CD8-positive, alpha-beta memory T cell (primary cell): Measurements from ENCODE around the gene EHMT2. TPM values are rescaled to one million over a fixed set of nuclear protein-coding genes. Genes with fewer than 3 reads are reported as not detected.

Experiments
- CTCF ChIA-PET: fragments of 350-600 bp; sonication (Branson Sonifier 250); formaldehyde crosslinking; loops from one replicate; lab custom pipeline; 2021; ENCODE audit warnings: antibody characterized with exemption; lab: Charles Lee
- POLR2A ChIA-PET: fragments of 350-600 bp; sonication (Branson Sonifier 250); formaldehyde crosslinking; loops from one replicate; lab custom pipeline; 2021; ENCODE audit warnings: antibody characterized with exemption; lab: Charles Lee
- DNase-seq, 5 donors: peaks; one replicate each; pipeline versions ENCODE4 v3.0.0 to v3.0.0-alpha.2; 2020 to 2022; ENCODE audit warnings: mixed read lengths in 1 of 5
- H3K27ac ChIP-seq: one replicate; pipeline ENCODE4 v1.7.0; 2013; ENCODE audit warnings: low read depth, mild to moderate bottlenecking, low read length, moderate library complexity
- H3K27me3 ChIP-seq: 2 replicates; pipeline ENCODE4 v1.7.0; 2013; ENCODE audit warnings: low read length, mild to moderate bottlenecking; ENCODE audit not compliant: insufficient read depth, poor library complexity, severe bottlenecking
- H3K36me3 ChIP-seq: 2 replicates; pipeline ENCODE4 v1.7.0; 2013; ENCODE audit warnings: mild to moderate bottlenecking, low read length, moderate library complexity; ENCODE audit not compliant: insufficient read depth
- H3K4me1 ChIP-seq: 2 replicates; pipeline ENCODE4 v1.7.0; 2013; ENCODE audit warnings: mild to moderate bottlenecking, low read length, moderate library complexity; ENCODE audit not compliant: insufficient read depth
- H3K4me3 ChIP-seq: 2 replicates; pipeline ENCODE4 v1.7.0; 2013; ENCODE audit warnings: mild to moderate bottlenecking, low read length
- H3K9me3 ChIP-seq: 2 replicates; pipeline ENCODE4 v1.7.0; 2013; ENCODE audit warnings: mild to moderate bottlenecking, low read length
- H3K27ac Mint-ChIP-seq, 8 donors: one replicate each; pipeline ENCODE4 v1.8.0; 2020 to 2021; ENCODE audit warnings: mixed read lengths in 8 of 8, mild to moderate bottlenecking in 6 of 8, inconsistent platforms in 3 of 8, moderate library complexity in 3 of 8
- H3K27me3 Mint-ChIP-seq, 2 donors: one replicate each; pipeline ENCODE4 v1.8.0; 2020 to 2021; ENCODE audit warnings: mixed read lengths in 2 of 2, mild to moderate bottlenecking in 1 of 2, moderate library complexity in 1 of 2
- H3K36me3 Mint-ChIP-seq, 3 donors: one replicate each; pipeline ENCODE4 v1.8.0; 2020 to 2021; ENCODE audit warnings: mixed read lengths in 3 of 3, inconsistent platforms in 1 of 3, mild to moderate bottlenecking in 1 of 3
- H3K4me1 Mint-ChIP-seq, 3 donors: one replicate each; pipeline ENCODE4 v1.8.0; 2020 to 2021; ENCODE audit warnings: mixed read lengths in 3 of 3, inconsistent platforms in 1 of 3, mild to moderate bottlenecking in 1 of 3
- H3K4me3 Mint-ChIP-seq, 7 donors: one replicate each; pipeline ENCODE4 v1.8.0; 2020 to 2021; ENCODE audit warnings: mixed read lengths in 7 of 7, mild to moderate bottlenecking in 6 of 7, moderate library complexity in 4 of 7, inconsistent platforms in 2 of 7
- H3K9me3 Mint-ChIP-seq, 5 donors: one replicate each; pipeline ENCODE4 v1.8.0; 2020 to 2022; ENCODE audit warnings: mixed read lengths in 5 of 5, mild to moderate bottlenecking in 3 of 5, moderate library complexity in 2 of 5, inconsistent platforms in 1 of 5
- polyA plus RNA-seq: library from polyadenylated mRNA; unstranded; fragments of 300-500 nt; fragmentation: Illumina TruSeq; gene quantifications from one replicate; pipeline ENCODE4 v1.2.3, GENCODE V29; 2021
- total RNA-seq, 2 experiments: library from RNA; stranded (reverse); gene quantifications; one replicate each; pipeline ENCODE4 v1.2.3, GENCODE V29; 2021

Gene EHMT2
- total and polyA plus RNA-seq, 3 experiments from 2014 or later = 51.6 to 72.4 (median 71.6) TPM

DNA sequence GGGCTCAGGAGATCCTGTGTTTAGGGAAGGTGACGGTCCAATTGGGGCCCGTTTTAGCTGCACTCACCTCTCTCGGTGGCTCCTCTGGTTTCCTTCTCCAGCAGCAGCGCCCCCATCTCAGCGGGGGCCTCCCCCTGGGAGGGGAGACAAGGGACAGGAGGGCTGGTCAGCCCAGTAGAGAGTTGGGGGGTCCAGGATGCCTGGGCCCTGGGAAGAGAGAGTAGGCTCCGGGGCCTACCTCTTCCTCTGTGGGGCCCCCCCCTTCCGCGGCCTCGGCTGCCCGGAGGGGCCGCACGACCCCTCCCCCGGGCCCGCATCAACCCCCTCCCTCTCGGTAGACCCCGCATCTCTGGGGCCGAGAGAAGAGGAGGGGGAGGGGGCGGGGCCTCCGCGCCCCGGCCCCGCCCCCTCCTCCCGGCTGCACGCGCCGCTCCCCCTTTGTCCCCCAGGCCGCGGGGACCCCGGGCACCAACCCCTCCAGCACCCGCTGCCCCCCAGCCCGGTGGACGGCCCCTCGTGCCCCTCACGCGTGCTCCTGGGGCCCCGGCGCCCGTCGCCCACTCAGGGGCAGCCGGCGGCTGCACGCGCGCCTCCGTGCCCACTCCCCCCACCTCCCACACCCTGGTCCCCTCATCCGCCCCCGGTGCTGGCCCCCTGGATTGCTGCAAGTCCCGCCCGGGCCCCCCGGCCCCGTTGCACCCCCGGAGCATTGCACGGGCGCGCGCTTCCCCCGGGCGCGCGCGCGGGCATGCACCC lies 464 bp downstream of the EHMT2 start:
- Mint-ChIP-seq H3K27ac (peak overlapping the region; percentile 79 to 98 (median 91)), H3K27me3 (no peaks in the 10 kb centered on the region), H3K9me3 (no peaks in the 10 kb centered on the region), H3K4me3 (peak overlapping the region; percentile 83 to 98 (median 93)), H3K36me3 (peaks cover 0 to 49% (median 4%) of the 10 kb centered on the region in 3 donors), H3K4me1 (peaks cover 22 to 42% (median 34%) of the 10 kb centered on the region in 3 donors)
- DNase-seq = peak in 3 of 5 donors; percentile 18 to 48 (median 25)
- ChIA-PET CTCF (interaction anchor here (1.3 to 2.4 kb wide), 6 partner anchors 8 to 311 kb away, joined by 3 to 11 read pairs (median 4); partner anchors contain the start of genes LST1 and NEU1), POLR2A (interaction anchor here (1.2 to 1.9 kb wide), 4 partner anchors 9 to 356 kb away, joined by 3 to 9 read pairs (median 6); partner anchors contain the start of gene DDX39B)
- Histone ChIP-seq H3K27ac (peak overlapping the region; percentile 67), H3K27me3 (no peaks in the 10 kb centered on the region), H3K36me3 (peaks cover 12% of the 10 kb centered on the region), H3K4me1 (peaks cover 34% of the 10 kb centered on the region), H3K9me3 (no peaks in the 10 kb centered on the region), H3K4me3 (peak overlapping the region; percentile 94)

DNA sequence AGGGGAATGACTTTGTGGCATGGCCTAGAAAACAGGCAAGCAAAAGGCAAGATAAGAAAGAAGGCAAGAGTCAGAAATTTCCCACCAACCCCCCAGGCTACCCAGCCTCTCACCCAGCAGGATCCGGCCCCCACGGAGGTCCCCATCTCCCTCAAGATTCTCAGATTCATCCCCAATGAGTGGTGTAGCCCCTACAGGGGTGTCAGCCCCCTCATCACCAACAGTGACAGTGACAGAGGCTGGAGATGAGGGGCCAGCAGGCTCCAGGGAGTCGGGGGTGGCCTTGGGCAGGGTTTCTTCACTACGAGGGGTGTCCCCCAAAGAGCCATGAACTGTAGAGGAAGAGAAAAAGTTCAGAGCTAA lies 1.0 kb downstream of the EHMT2 start:
- H3K27me3 ChIP-seq = no peaks in the 10 kb centered on the region
- ChIA-PET CTCF (interaction anchor here (1.3 to 2.4 kb wide), 2 partner anchors 34 to 310 kb away, joined by 3 to 5 read pairs; partner anchors contain the start of genes LST1 and NEU1), POLR2A (no interaction called here)
- peaks cover 34% of the 10 kb centered on the region for H3K4me1 ChIP-seq
- Mint-ChIP-seq H3K4me3 (peak overlapping the region; percentile 76 to 93 (median 84)), H3K27ac (peak overlapping the region; percentile 70 to 98 (median 90)), H3K36me3 (peaks cover 0 to 53% (median 4%) of the 10 kb centered on the region in 3 donors), H3K4me1 (peaks cover 22 to 42% (median 34%) of the 10 kb centered on the region in 3 donors), H3K27me3 (no peaks in the 10 kb centered on the region), H3K9me3 (no peaks in the 10 kb centered on the region)
- no peak for DNase-seq
- peak overlapping the region; percentile 34 for H3K4me3 ChIP-seq
- H3K36me3 ChIP-seq = peaks cover 12% of the 10 kb centered on the region
- H3K27ac ChIP-seq = peak overlapping the region; percentile 67
- no peaks in the 10 kb centered on the region for H3K9me3 ChIP-seq

DNA sequence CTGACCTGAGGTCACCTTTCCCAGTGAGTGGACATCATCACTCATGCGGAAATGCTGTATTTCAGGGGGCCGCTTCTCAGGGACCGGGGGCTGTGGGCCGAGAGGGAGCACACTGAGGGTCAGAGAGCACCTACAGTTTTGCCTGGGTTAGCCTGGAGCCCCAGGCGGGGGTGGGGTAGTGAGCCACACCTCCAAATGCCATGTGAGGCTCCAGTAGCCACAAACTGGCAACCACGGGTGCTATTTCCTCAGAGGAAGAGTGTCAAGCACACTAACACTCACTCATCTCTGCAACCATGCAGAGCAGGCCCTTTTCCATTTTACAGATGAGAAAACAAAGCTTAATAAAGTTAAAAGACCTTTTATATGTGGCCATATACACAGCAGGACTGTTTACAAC lies 4.7 kb downstream of the EHMT2 start:
- peaks cover 30% of the 10 kb centered on the region for H3K36me3 ChIP-seq
- Mint-ChIP-seq H3K4me1 (peaks cover 10 to 13% (median 12%) of the 10 kb centered on the region in 3 donors), H3K36me3 (peaks cover 0 to 74% (median 9%) of the 10 kb centered on the region in 3 donors), H3K9me3 (no peaks in the 10 kb centered on the region), H3K4me3 (peak overlapping the region in 1 of 7 donors; percentile 20), H3K27ac (peak overlapping the region in 2 of 8 donors; percentile 36 to 39), H3K27me3 (no peaks in the 10 kb centered on the region)
- H3K4me3 ChIP-seq = no peak overlapping the region
- no peaks in the 10 kb centered on the region for H3K27me3 ChIP-seq
- CTCF ChIA-PET = interaction anchor here (2.2 kb wide), 1 partner anchor 30 kb away, joined by 7 read pairs; the partner anchor contains the start of gene NEU1
- DNase-seq = no peak
- peaks cover 9% of the 10 kb centered on the region for H3K4me1 ChIP-seq
- no peak overlapping the region for H3K27ac ChIP-seq
- POLR2A ChIA-PET = no interaction called here
- no peaks in the 10 kb centered on the region for H3K9me3 ChIP-seq

GRCh38 chr6:31889331-31889972 lies 8.0 kb downstream of the EHMT2 start:
- peaks cover 42% of the 10 kb centered on the region for H3K36me3 ChIP-seq
- ChIA-PET POLR2A (interaction anchor here (0.6 kb wide), 1 partner anchor 33 kb away, joined by 5 read pairs; no protein-coding TSS in a partner anchor), CTCF (interaction anchor here (0.8 to 3.1 kb wide), 10 partner anchors 9 to 208 kb away, joined by 3 to 11 read pairs (median 3); partner anchors contain the start of genes EHMT2, LY6G5C, NEU1 and SKIC2)
- H3K27me3 ChIP-seq = no peaks in the 10 kb centered on the region
- H3K9me3 Mint-ChIP-seq = no peaks in the 10 kb centered on the region
- H3K27ac Mint-ChIP-seq = peak overlapping the region in 1 of 8 donors; percentile 63
- no peak overlapping the region for H3K4me3 ChIP-seq
- H3K27me3 Mint-ChIP-seq = no peaks in the 10 kb centered on the region
- no peak for DNase-seq
- H3K4me1 ChIP-seq = no peaks in the 10 kb centered on the region
- no peaks in the 10 kb centered on the region for H3K9me3 ChIP-seq
- peaks cover 0 to 3% (median 0%) of the 10 kb centered on the region in 3 donors for H3K4me1 Mint-ChIP-seq
- no peak overlapping the region for H3K27ac ChIP-seq
- H3K36me3 Mint-ChIP-seq = peaks cover 4 to 86% (median 15%) of the 10 kb centered on the region in 3 donors
- peak overlapping the region in 1 of 7 donors; percentile 71 for H3K4me3 Mint-ChIP-seq

DNA sequence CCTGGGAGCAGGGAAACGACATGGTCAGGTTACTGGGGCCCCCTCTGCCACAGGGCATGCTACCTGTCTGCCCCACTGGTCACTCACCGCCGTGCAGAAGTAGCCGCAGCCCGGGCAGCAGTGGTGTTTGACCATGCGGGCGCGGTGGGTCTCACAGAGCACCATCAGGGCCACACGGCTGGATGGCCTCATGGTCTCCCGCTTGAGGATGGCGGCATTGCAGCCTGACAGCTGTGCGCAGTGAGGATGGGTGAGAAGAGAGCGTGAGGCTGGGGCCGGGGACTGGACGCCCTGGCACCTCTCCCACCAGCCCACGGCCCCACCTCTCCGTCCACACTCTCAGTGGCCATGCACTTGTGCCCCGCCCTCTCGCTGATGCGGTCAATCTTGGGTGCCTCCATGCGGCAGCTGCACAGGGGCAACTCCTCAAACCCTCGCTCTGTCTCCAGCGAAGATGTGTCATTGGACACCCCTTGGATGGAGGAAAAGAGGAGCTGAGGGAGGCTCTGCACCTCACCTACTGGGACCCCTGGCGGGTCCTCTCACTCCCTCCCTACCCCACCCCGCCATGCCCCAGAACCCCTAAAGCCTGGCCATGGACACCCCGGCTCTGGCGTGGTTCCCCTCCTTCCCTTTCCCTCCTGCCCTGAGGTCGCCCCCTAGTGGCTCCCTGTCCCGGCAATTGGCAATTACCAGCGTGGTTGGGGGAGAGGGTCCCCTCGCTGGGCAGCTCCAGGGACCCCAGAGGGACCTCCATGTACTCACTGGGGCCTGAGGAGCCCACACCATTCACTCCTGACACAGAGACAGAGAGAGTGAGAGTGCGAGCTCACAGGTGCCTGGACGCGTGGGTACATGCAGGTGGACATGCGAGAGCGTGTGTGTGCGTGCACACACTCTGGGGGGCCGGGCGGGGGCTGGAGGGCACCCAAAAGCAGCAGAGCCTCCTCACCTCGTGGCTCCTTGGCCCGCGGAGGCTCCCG lies 8.9 kb downstream of the EHMT2 start:
- H3K27me3 Mint-ChIP-seq = no peaks in the 10 kb centered on the region
- Histone ChIP-seq H3K27ac (no peak overlapping the region), H3K27me3 (no peaks in the 10 kb centered on the region), H3K9me3 (no peaks in the 10 kb centered on the region), H3K4me3 (no peak overlapping the region), H3K4me1 (no peaks in the 10 kb centered on the region), H3K36me3 (peaks cover 47% of the 10 kb centered on the region)
- ChIA-PET CTCF (interaction anchor here (1.0 to 3.1 kb wide), 7 partner anchors 10 to 119 kb away, joined by 3 to 11 read pairs (median 3); partner anchors contain the start of genes EHMT2, NEU1 and SKIC2), POLR2A (interaction anchor here (1.5 kb wide), 1 partner anchor 9 kb away, joined by 6 read pairs; the partner anchor contains the start of gene EHMT2)
- H3K27ac Mint-ChIP-seq = peak overlapping the region in 1 of 8 donors; percentile 76
- no peaks in the 10 kb centered on the region for H3K9me3 Mint-ChIP-seq
- H3K4me3 Mint-ChIP-seq = no peak overlapping the region
- peak; percentile 17 to 71 (median 35) for DNase-seq
- peaks cover 4 to 90% (median 14%) of the 10 kb centered on the region in 3 donors for H3K36me3 Mint-ChIP-seq
- peaks cover 0 to 3% (median 0%) of the 10 kb centered on the region in 3 donors for H3K4me1 Mint-ChIP-seq

- Mint-ChIP-seq H3K27me3 (no peaks in the 10 kb centered on the region), H3K36me3 (peaks cover 4 to 90% (median 13%) of the 10 kb centered on the region in 3 donors), H3K9me3 (no peaks in the 10 kb centered on the region), H3K4me3 (no peak overlapping the region), H3K27ac (peak overlapping the region in 1 of 8 donors; percentile 38), H3K4me1 (peaks cover 0 to 3% (median 0%) of the 10 kb centered on the region in 3 donors)
- Histone ChIP-seq H3K36me3 (peaks cover 50% of the 10 kb centered on the region), H3K4me1 (no peaks in the 10 kb centered on the region), H3K9me3 (no peaks in the 10 kb centered on the region), H3K27ac (no peak overlapping the region), H3K27me3 (no peaks in the 10 kb centered on the region), H3K4me3 (no peak overlapping the region)
- POLR2A ChIA-PET = interaction anchor here (1.5 kb wide), 1 partner anchor 10 kb away, joined by 6 read pairs; the partner anchor contains the start of gene EHMT2
- CTCF ChIA-PET = interaction anchor here (1.0 to 3.1 kb wide), 3 partner anchors 11 to 150 kb away, joined by 3 to 11 read pairs (median 3); partner anchors contain the start of gene EHMT2
- no peak for DNase-seq
Observed at GRCh38 chr6:31887173-31888007, 10.1 kb downstream of the EHMT2 start.
